Naive B cell (primary cell): ENCODE measurements around the gene NDRG3. TPM values are rescaled to one million over a fixed set of nuclear protein-coding genes. Genes with fewer than 3 reads are reported as not detected.

Experiments used
- ATAC-seq, 2 donors: fragments of 150-1000 bp; cut with Tn5 transposase; 2 replicates each; pipeline ENCODE4 v1.10.0; 2021; ENCODE audit warnings: low read depth in 2 of 2, mild to moderate bottlenecking in 2 of 2, moderate library complexity in 2 of 2
- DNase-seq: peaks from one replicate; pipeline ENCODE4 v3.0.0; 2022
- H3K27ac Mint-ChIP-seq, 6 donors: one replicate each; pipeline ENCODE4 v1.8.0; 2020 to 2022; ENCODE audit warnings: mild to moderate bottlenecking in 6 of 6, mixed read lengths in 6 of 6, moderate library complexity in 5 of 6, inconsistent platforms in 2 of 6
- H3K27me3 Mint-ChIP-seq, 3 donors: one replicate each; pipeline ENCODE4 v1.8.0; 2021 to 2022; ENCODE audit warnings: mixed read lengths in 3 of 3, mild to moderate bottlenecking in 1 of 3
- H3K36me3 Mint-ChIP-seq, 2 donors: one replicate each; pipeline ENCODE4 v1.8.0; 2020 to 2022; ENCODE audit warnings: mixed read lengths in 2 of 2, inconsistent platforms in 1 of 2, mild to moderate bottlenecking in 1 of 2
- H3K4me1 Mint-ChIP-seq, 3 donors: one replicate each; pipeline ENCODE4 v1.8.0; 2020 to 2022; ENCODE audit warnings: mixed read lengths in 3 of 3, inconsistent platforms in 1 of 3, mild to moderate bottlenecking in 1 of 3, moderate library complexity in 1 of 3
- H3K4me3 Mint-ChIP-seq, 8 donors: one replicate each; pipeline ENCODE4 v1.8.0; 2020 to 2022; ENCODE audit warnings: mild to moderate bottlenecking in 8 of 8, mixed read lengths in 8 of 8, moderate library complexity in 8 of 8, inconsistent platforms in 2 of 8
- H3K9me3 Mint-ChIP-seq, 7 donors: one replicate each; pipeline ENCODE4 v1.8.0; 2020 to 2022; ENCODE audit warnings: mixed read lengths in 7 of 7, mild to moderate bottlenecking in 5 of 7, inconsistent platforms in 2 of 7, moderate library complexity in 1 of 7
- polyA plus RNA-seq, 6 donors: library from polyadenylated mRNA; unstranded; fragments of 300-500 nt; fragmentation: Illumina TruSeq; gene quantifications; one replicate each; pipeline ENCODE4 v1.2.3, GENCODE V29; 2021; ENCODE audit warnings: low read depth in 6 of 6

The NDRG3 gene
- 10 to 100 TPM; 45.1 to 70.3 (median 51.2) TPM for polyA plus RNA-seq

- peaks cover 13 to 22% (median 13%) of the 10 kb centered on the region in 3 donors for H3K4me1 Mint-ChIP-seq
- ATAC-seq = peak; percentile 97
Measured at GRCh38 chr20:36745927-36746659, at the start of gene NDRG3. Gene NDRG3 (minus strand): TSS chr20:36746090. CDS start chr20:36721735, 24,355 bp downstream.

GRCh38 chr20:36794116-36794474 is 48.2 kb upstream of the NDRG3 start:
- Mint-ChIP-seq H3K36me3 (peaks cover 0 to 24% of the 10 kb centered on the region in 2 donors), H3K9me3 (no peaks in the 10 kb centered on the region), H3K27ac (no peak overlapping the region), H3K4me3 (no peak overlapping the region), H3K4me1 (peaks cover 6 to 10% (median 7%) of the 10 kb centered on the region in 3 donors), H3K27me3 (no peaks in the 10 kb centered on the region)
- DNase-seq = no peak
- no peak for ATAC-seq

More at GRCh38 chr20:36745927-36746659, at the start of gene NDRG3:
- no peaks in the 10 kb centered on the region for H3K36me3 Mint-ChIP-seq
- no peaks in the 10 kb centered on the region for H3K9me3 Mint-ChIP-seq
- DNase-seq = peak; percentile 91
- H3K27me3 Mint-ChIP-seq = no peaks in the 10 kb centered on the region
- peak within 1 kb of the TSS; percentile 89 to 96 (median 92) for H3K4me3 Mint-ChIP-seq
- peak within 1 kb of the TSS; percentile 71 to 95 (median 88) for H3K27ac Mint-ChIP-seq

GRCh38 chr20:36793294-36794115 is 47.6 kb upstream of the NDRG3 start:
- H3K4me1 Mint-ChIP-seq = peaks cover 6 to 10% (median 7%) of the 10 kb centered on the region in 3 donors
- ATAC-seq (no peak), DNase-seq (no peak)
- H3K36me3 Mint-ChIP-seq = peaks cover 0 to 22% of the 10 kb centered on the region in 2 donors
- peak overlapping the region in 1 of 8 donors; percentile 37 for H3K4me3 Mint-ChIP-seq
- H3K27ac Mint-ChIP-seq = peak overlapping the region in 2 of 6 donors; percentile 43 to 79
- no peaks in the 10 kb centered on the region for H3K9me3 Mint-ChIP-seq
- H3K27me3 Mint-ChIP-seq = no peaks in the 10 kb centered on the region

DNA sequence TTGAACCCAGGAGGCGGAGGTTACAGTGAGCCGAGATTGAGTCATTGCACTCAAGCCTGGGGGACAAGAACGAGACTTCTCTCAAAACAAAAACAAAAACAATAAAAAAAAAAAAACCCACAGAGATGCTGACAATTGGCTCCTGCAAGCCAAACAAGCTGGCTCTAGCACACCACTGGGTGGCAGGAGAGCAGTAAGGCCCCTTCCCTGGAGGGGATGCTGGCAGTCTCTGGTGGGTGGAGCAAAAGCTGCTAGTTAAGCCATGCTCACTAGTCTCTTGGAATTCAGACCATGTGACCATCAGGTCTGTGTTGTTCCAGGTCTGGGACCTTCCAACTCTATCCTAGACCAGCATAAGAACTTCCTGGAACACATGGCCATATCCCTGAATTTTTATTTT is 46.5 kb upstream of the NDRG3 start:
- peaks cover 0 to 17% of the 10 kb centered on the region in 2 donors for H3K36me3 Mint-ChIP-seq
- ATAC-seq = peak; percentile 73
- H3K4me3 Mint-ChIP-seq = no peak overlapping the region
- peaks cover 6 to 10% (median 7%) of the 10 kb centered on the region in 3 donors for H3K4me1 Mint-ChIP-seq
- no peaks in the 10 kb centered on the region for H3K9me3 Mint-ChIP-seq
- H3K27ac Mint-ChIP-seq = peak overlapping the region in 1 of 6 donors; percentile 37
- peak; percentile 21 for DNase-seq
- no peaks in the 10 kb centered on the region for H3K27me3 Mint-ChIP-seq

GRCh38 chr20:36791862-36792261 is 46.0 kb upstream of the NDRG3 start:
- H3K27ac Mint-ChIP-seq = peak overlapping the region in 2 of 6 donors; percentile 37 to 55
- peaks cover 0 to 17% of the 10 kb centered on the region in 2 donors for H3K36me3 Mint-ChIP-seq
- DNase-seq = no peak
- H3K4me1 Mint-ChIP-seq = peaks cover 6 to 10% (median 7%) of the 10 kb centered on the region in 3 donors
- no peaks in the 10 kb centered on the region for H3K9me3 Mint-ChIP-seq
- no peaks in the 10 kb centered on the region for H3K27me3 Mint-ChIP-seq
- peak overlapping the region in 1 of 8 donors; percentile 81 for H3K4me3 Mint-ChIP-seq
- no peak for ATAC-seq

GRCh38 chr20:36786663-36787062 is 40.8 kb upstream of the NDRG3 start:
- Mint-ChIP-seq H3K27ac (peak overlapping the region in 1 of 6 donors; percentile 44), H3K4me3 (peak overlapping the region in 1 of 8 donors; percentile 14), H3K36me3 (peaks cover 5 to 25% of the 10 kb centered on the region in 2 donors), H3K4me1 (peaks cover 0 to 11% (median 11%) of the 10 kb centered on the region in 3 donors), H3K9me3 (no peaks in the 10 kb centered on the region), H3K27me3 (no peaks in the 10 kb centered on the region)
- no peak for ATAC-seq
- DNase-seq = no peak

GRCh38 chr20:36786246-36786645 is 40.4 kb upstream of the NDRG3 start:
- ATAC-seq = no peak
- DNase-seq = no peak
- no peak overlapping the region for H3K4me3 Mint-ChIP-seq
- H3K27ac Mint-ChIP-seq = no peak overlapping the region
- no peaks in the 10 kb centered on the region for H3K9me3 Mint-ChIP-seq
- no peaks in the 10 kb centered on the region for H3K27me3 Mint-ChIP-seq
- peaks cover 0 to 7% (median 7%) of the 10 kb centered on the region in 3 donors for H3K4me1 Mint-ChIP-seq
- H3K36me3 Mint-ChIP-seq = peaks cover under 1 to 25% of the 10 kb centered on the region in 2 donors

DNA sequence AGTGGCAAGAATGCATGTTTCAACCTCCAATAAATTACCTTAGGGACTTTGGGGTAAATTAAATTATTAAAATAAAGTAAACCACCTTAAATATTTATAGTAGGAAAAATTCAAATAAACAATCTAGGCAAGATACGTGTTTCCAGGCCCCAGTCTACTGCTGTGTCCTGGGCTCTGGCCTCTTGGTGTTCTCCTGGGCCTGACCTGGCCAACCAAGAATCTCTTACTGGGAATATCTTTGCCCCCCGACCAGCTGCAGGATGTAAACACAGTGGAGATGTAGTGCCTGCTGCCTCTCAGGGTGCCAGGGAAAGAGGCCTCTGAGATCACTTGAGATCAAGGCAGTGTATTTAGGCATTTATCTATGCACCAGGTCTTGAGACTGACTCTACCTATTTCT is 39.4 kb upstream of the NDRG3 start:
- Mint-ChIP-seq H3K4me3 (no peak overlapping the region), H3K36me3 (peaks cover 0 to 25% of the 10 kb centered on the region in 2 donors), H3K4me1 (peaks cover 0 to 7% (median 7%) of the 10 kb centered on the region in 3 donors), H3K27ac (no peak overlapping the region), H3K9me3 (no peaks in the 10 kb centered on the region), H3K27me3 (no peaks in the 10 kb centered on the region)
- no peak for ATAC-seq
- DNase-seq = no peak

GRCh38 chr20:36784900-36785299 is 39.0 kb upstream of the NDRG3 start:
- peaks cover 0 to 25% of the 10 kb centered on the region in 2 donors for H3K36me3 Mint-ChIP-seq

GRCh38 chr20:36784116-36784515 is 38.2 kb upstream of the NDRG3 start:
- H3K27ac Mint-ChIP-seq = no peak overlapping the region
- DNase-seq (no peak), ATAC-seq (no peak)
- no peaks in the 10 kb centered on the region for H3K9me3 Mint-ChIP-seq
- H3K36me3 Mint-ChIP-seq = peaks cover 0 to 25% of the 10 kb centered on the region in 2 donors
- H3K27me3 Mint-ChIP-seq = no peaks in the 10 kb centered on the region
- peaks cover under 1 to 7% (median 7%) of the 10 kb centered on the region in 3 donors for H3K4me1 Mint-ChIP-seq
- no peak overlapping the region for H3K4me3 Mint-ChIP-seq

More at GRCh38 chr20:36784900-36785299, 39.0 kb upstream of the NDRG3 start:
- no peak overlapping the region for H3K4me3 Mint-ChIP-seq
- H3K27me3 Mint-ChIP-seq = no peaks in the 10 kb centered on the region
- H3K4me1 Mint-ChIP-seq = peaks cover 0 to 7% (median 7%) of the 10 kb centered on the region in 3 donors
- H3K27ac Mint-ChIP-seq = no peak overlapping the region
- ATAC-seq = no peak
- no peaks in the 10 kb centered on the region for H3K9me3 Mint-ChIP-seq
- no peak for DNase-seq

- Mint-ChIP-seq H3K9me3 (no peaks in the 10 kb centered on the region), H3K36me3 (peaks cover 0 to 19% of the 10 kb centered on the region in 2 donors), H3K27ac (peak overlapping the region in 2 of 6 donors; percentile 69 to 78), H3K27me3 (no peaks in the 10 kb centered on the region), H3K4me1 (peaks cover 13 to 20% (median 18%) of the 10 kb centered on the region in 3 donors), H3K4me3 (no peak overlapping the region)
- DNase-seq (no peak), ATAC-seq (no peak)
Measured at GRCh38 chr20:36779656-36780025, 33.8 kb upstream of the NDRG3 start.

GRCh38 chr20:36778831-36779655 is 33.2 kb upstream of the NDRG3 start:
- peaks cover 0 to 13% of the 10 kb centered on the region in 2 donors for H3K36me3 Mint-ChIP-seq
- DNase-seq (no peak), ATAC-seq (no peak)
- peaks cover 15 to 24% (median 18%) of the 10 kb centered on the region in 3 donors for H3K4me1 Mint-ChIP-seq
- H3K4me3 Mint-ChIP-seq = peak overlapping the region in 1 of 8 donors; percentile 67
- H3K27me3 Mint-ChIP-seq = no peaks in the 10 kb centered on the region
- H3K9me3 Mint-ChIP-seq = no peaks in the 10 kb centered on the region
- peak overlapping the region in 3 of 6 donors; percentile 51 to 64 (median 56) for H3K27ac Mint-ChIP-seq

DNA sequence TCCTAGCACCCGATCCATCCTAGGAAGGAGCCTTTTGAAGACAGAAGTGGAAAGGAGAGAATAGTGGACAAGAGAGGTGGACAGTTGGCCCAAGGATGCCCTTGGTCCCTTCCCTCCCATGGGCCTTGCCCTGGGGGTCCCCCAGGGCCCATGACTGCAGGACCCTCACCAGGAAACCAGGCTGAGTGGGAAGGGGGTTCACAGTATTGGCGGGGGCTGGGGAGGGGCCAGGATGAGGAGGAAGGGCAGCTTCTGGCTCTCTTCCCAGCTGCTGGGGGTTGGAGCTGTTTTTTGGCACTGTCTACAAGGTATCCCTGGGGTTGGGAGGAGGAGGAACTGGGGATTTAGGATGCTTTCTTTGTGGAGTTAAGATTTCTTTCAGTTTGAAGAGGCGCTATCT is 31.7 kb upstream of the NDRG3 start:
- Mint-ChIP-seq H3K27ac (peak overlapping the region in 3 of 6 donors; percentile 27 to 78 (median 65)), H3K36me3 (peaks cover 0 to 2% of the 10 kb centered on the region in 2 donors), H3K27me3 (no peaks in the 10 kb centered on the region), H3K4me1 (peaks cover 15 to 32% (median 24%) of the 10 kb centered on the region in 3 donors), H3K4me3 (no peak overlapping the region), H3K9me3 (peaks cover 0 to 2% (median 0%) of the 10 kb centered on the region in 7 donors)
- ATAC-seq = no peak
- DNase-seq = no peak
